SK-MEL-5 (cell line): ENCODE results near the gene IFT81. TPM values are rescaled to one million over a fixed set of nuclear protein-coding genes. Genes with fewer than 3 reads are reported as not detected.
"Not testable (repeated sequence)": the region's sequence is repeated elsewhere in the genome, so short reads cannot be mapped to it uniquely, and the experiment has no call there.

Experiments
- DNase-seq: peaks from one replicate; pipeline ENCODE4 v3.0.0-alpha.2; 2016; ENCODE audit warnings: low read depth, low spot score
- in situ Hi-C: cut with HindIII; loops from 2 replicates; pipeline ENCODE4 v1.10.0; 2016; ENCODE audit warnings: low sequenced_read_pairs, high pct_unique_total_duplicates, low pct_unique_long_range_greater_than_20kb
- total RNA-seq: library from RNA; depleted of rRNA; stranded (reverse); fragments of >200 nt; shearing (Covaris generic); gene quantifications from 2 replicates; pipeline ENCODE4 v1.2.3, GENCODE V29; 2014

The IFT81 gene
- total RNA-seq, 1 experiment from 2014 or later, result 74.7 TPM

GRCh38 chr12:110105159-110105558, 19.0 kb upstream of the IFT81 start:
- no peak for DNase-seq
- in situ Hi-C loops, result no loop called here

- DNase-seq, result no peak
- in situ Hi-C loops, result no loop called here
Measured at GRCh38 chr12:110105986-110106385, 18.2 kb upstream of the IFT81 start.

GRCh38 chr12:110107369-110108281, 16.5 kb upstream of the IFT81 start:
- in situ Hi-C loops, result no loop called here
- no peak for DNase-seq

- DNase-seq, result no peak
- in situ Hi-C loops, result no loop called here
Measured at GRCh38 chr12:110108309-110109036, 15.7 kb upstream of the IFT81 start.

GRCh38 chr12:110109037-110109836, 14.9 kb upstream of the IFT81 start:
- in situ Hi-C loops, result no loop called here

GRCh38 chr12:110109837-110110535, 14.2 kb upstream of the IFT81 start:
- in situ Hi-C loops, result no loop called here
- no peak for DNase-seq

More at GRCh38 chr12:110109037-110109836, 14.9 kb upstream of the IFT81 start:
- peak; percentile 92 for DNase-seq

GRCh38 chr12:110111476-110112334, 12.5 kb upstream of the IFT81 start:
- in situ Hi-C loops, result no loop called here
- DNase-seq, result peak; percentile 68

- in situ Hi-C loops, result no loop called here
- DNase-seq, result no peak
Measured at GRCh38 chr12:110112335-110112660, 11.9 kb upstream of the IFT81 start.

GRCh38 chr12:110114528-110114937, 9.6 kb upstream of the IFT81 start:
- in situ Hi-C loops, result no loop called here

GRCh38 chr12:110115675-110116074, 8.5 kb upstream of the IFT81 start:
- DNase-seq, result no peak
- in situ Hi-C loops, result no loop called here

More at GRCh38 chr12:110114528-110114937, 9.6 kb upstream of the IFT81 start:
- DNase-seq, result no peak

- in situ Hi-C loops, result no loop called here
- DNase-seq, result no peak
Measured at GRCh38 chr12:110116623-110117022, 7.5 kb upstream of the IFT81 start.

- DNase-seq, in situ Hi-C loops: not testable (repeated sequence)
Measured at GRCh38 chr12:110117210-110117609, 6.9 kb upstream of the IFT81 start.

- in situ Hi-C loops, result no loop called here
Measured at GRCh38 chr12:110117956-110118685, 6.0 kb upstream of the IFT81 start.

GRCh38 chr12:110122929-110123328, 1.2 kb upstream of the IFT81 start:
- DNase-seq, result no peak
- in situ Hi-C loops, result no loop called here

More at GRCh38 chr12:110117956-110118685, 6.0 kb upstream of the IFT81 start:
- DNase-seq, result no peak

GRCh38 chr12:110123919-110124268, 263 bp upstream of the IFT81 start:
- in situ Hi-C loops, result no loop called here
- DNase-seq, result no peak

GRCh38 chr12:110126557-110126956, 2.4 kb downstream of the IFT81 start:
- in situ Hi-C loops, result no loop called here

More at GRCh38 chr12:110126557-110126956, 2.4 kb downstream of the IFT81 start:
- peak; percentile 52 for DNase-seq
